HL-60 (cell line): Measurements from ENCODE around the gene CD48.

ENCODE experiments used
- GABPA ChIP-seq: IDR thresholded peaks from 2 replicates; pipeline ENCODE4 v1.6.1; 2012; ENCODE audit warnings: low read depth
- POLR2AphosphoS5 ChIP-seq: IDR thresholded peaks from 2 replicates; pipeline ENCODE4 v1.6.1; 2012; ENCODE audit warnings: low read depth
- TF ChIP-seq, protein P1 (sequence below): IDR thresholded peaks from one replicate; pipeline ENCODE4 v1.5.1; 2011; ENCODE audit warnings: low read length, control low read depth, inconsistent platforms; ENCODE audit not compliant: insufficient read depth
- TF ChIP-seq, protein P2 (sequence below): IDR thresholded peaks from 2 replicates; pipeline ENCODE4 v1.6.1; 2012; ENCODE audit warnings: low read depth; ENCODE audit not compliant: insufficient replicate concordance

DNA sequence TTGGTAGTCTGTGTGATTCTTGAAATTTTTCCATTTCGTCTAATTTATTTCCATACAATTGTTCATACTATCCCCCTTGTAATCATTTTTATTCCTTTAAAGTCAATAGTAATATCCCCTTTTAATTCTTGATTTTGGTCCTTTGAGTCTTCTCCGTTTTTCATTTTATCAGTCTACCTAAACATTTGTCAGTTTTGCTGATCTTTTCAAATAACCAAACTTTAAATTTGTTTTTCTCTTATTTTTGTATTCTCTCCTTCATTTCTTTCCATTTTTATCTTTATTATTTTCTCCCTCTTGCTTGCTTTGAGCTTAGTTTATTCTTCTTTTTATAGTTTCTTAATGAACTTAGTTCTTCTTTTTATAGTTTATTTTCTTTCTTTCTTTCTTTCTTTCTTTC lies 43.7 kb downstream of the CD48 start:
- TF ChIP-seq POLR2AphosphoS5: no peak
- TF ChIP-seq, protein P1, sequence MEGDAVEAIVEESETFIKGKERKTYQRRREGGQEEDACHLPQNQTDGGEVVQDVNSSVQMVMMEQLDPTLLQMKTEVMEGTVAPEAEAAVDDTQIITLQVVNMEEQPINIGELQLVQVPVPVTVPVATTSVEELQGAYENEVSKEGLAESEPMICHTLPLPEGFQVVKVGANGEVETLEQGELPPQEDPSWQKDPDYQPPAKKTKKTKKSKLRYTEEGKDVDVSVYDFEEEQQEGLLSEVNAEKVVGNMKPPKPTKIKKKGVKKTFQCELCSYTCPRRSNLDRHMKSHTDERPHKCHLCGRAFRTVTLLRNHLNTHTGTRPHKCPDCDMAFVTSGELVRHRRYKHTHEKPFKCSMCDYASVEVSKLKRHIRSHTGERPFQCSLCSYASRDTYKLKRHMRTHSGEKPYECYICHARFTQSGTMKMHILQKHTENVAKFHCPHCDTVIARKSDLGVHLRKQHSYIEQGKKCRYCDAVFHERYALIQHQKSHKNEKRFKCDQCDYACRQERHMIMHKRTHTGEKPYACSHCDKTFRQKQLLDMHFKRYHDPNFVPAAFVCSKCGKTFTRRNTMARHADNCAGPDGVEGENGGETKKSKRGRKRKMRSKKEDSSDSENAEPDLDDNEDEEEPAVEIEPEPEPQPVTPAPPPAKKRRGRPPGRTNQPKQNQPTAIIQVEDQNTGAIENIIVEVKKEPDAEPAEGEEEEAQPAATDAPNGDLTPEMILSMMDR: no peak
- TF ChIP-seq, protein P2, sequence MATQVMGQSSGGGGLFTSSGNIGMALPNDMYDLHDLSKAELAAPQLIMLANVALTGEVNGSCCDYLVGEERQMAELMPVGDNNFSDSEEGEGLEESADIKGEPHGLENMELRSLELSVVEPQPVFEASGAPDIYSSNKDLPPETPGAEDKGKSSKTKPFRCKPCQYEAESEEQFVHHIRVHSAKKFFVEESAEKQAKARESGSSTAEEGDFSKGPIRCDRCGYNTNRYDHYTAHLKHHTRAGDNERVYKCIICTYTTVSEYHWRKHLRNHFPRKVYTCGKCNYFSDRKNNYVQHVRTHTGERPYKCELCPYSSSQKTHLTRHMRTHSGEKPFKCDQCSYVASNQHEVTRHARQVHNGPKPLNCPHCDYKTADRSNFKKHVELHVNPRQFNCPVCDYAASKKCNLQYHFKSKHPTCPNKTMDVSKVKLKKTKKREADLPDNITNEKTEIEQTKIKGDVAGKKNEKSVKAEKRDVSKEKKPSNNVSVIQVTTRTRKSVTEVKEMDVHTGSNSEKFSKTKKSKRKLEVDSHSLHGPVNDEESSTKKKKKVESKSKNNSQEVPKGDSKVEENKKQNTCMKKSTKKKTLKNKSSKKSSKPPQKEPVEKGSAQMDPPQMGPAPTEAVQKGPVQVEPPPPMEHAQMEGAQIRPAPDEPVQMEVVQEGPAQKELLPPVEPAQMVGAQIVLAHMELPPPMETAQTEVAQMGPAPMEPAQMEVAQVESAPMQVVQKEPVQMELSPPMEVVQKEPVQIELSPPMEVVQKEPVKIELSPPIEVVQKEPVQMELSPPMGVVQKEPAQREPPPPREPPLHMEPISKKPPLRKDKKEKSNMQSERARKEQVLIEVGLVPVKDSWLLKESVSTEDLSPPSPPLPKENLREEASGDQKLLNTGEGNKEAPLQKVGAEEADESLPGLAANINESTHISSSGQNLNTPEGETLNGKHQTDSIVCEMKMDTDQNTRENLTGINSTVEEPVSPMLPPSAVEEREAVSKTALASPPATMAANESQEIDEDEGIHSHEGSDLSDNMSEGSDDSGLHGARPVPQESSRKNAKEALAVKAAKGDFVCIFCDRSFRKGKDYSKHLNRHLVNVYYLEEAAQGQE: no peak
- no peak for TF ChIP-seq GABPA
